ENCODE data around the gene SIRPA. TPM values are rescaled to one million over a fixed set of nuclear protein-coding genes. Genes with fewer than 3 reads are reported as not detected.

The SIRPA gene
- total and polyA plus RNA-seq, 2 of the 4 experiments (the other 2 are of a cell fraction) = 9.9 to 40.2 TPM

DNA sequence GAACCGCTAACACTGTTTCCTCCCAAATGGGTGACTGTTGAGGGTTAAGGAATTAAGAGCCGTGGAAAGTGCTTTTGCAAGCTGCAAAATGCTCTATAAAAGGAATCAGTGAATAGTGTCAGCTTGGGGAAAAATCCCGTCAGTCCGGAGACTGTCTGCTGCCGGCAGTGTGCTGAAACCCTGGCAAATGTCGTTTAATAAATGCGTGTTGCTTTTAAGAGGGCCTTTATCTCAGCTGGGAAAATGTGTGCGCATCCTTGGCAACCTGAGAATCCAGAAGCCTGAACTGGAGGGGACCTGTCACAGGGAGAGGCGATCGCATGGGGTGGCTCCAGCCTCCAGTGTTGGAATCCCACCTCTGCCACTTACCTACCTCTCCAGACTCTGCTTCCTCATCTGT, 9.8 kb downstream of the SIRPA start:
- H4K20me1 ChIP-seq (ENCODE audit: insufficient read depth, low read length) = peaks cover 70% of the 10 kb centered on the region
- POLR2A ChIA-PET (ENCODE audit: unreplicated experiment) = no interaction called here

More for the DNA sequence above, 9.8 kb downstream of the SIRPA start:
- no peak overlapping the region for H2AFZ ChIP-seq (replicated peaks; ENCODE audit: low read length, poor library complexity)
- CTCF ChIA-PET = no interaction called here
- H2AK5ac ChIP-seq (ENCODE audit: low read depth, low read length) = no peak overlapping the region
- no peak overlapping the region for H3K9ac ChIP-seq (ENCODE audit: low read depth, low read length)
- no peak overlapping the region for H2BK15ac ChIP-seq (ENCODE audit: low read depth, low read length)
- H3K27ac ChIP-seq (ENCODE audit: insufficient read depth, low read length) = no peak overlapping the region
- dilution Hi-C loops (cut with HindIII; ENCODE audit: low sequenced_read_pairs, unreplicated experiment) = no loop called here
- H3K4me2 ChIP-seq (ENCODE audit: low read depth, low read length) = no peak overlapping the region
- H3K36me3 ChIP-seq (ENCODE audit: control insufficient read depth, insufficient read depth, low read length) = peaks cover 22% of the 10 kb centered on the region
- peaks cover 46 to 70% of the 10 kb centered on the region in 2 experiments for H3K79me1 ChIP-seq (ENCODE audit: low read depth in 1 of 2, low read length in 2 of 2)
- H3K9me1 ChIP-seq (ENCODE audit: insufficient read depth, low read length) = peaks cover 27% of the 10 kb centered on the region
- peak overlapping the region; percentile 45 for H2AK9ac ChIP-seq (replicated peaks; ENCODE audit: low read depth, low read length, poor library complexity)
- H3K56ac ChIP-seq (ENCODE audit: extremely low read depth, insufficient read depth, low read length) = no peak overlapping the region
- intact Hi-C loops (cut with micrococcal nuclease) = loop anchor here (10.0 kb wide), 1 partner anchor 270 kb away; no protein-coding TSS in a partner anchor
- in situ Hi-C loops (cut with MboI; ENCODE audit: low sequenced_read_pairs) = no loop called here
- H3K9me3 ChIP-seq (ENCODE audit: control insufficient read depth, insufficient read depth, low read length) = no peaks in the 10 kb centered on the region
- H3K27me3 ChIP-seq (ENCODE audit: control insufficient read depth, insufficient read depth, low read length) = no peaks in the 10 kb centered on the region
- H4K5ac ChIP-seq (ENCODE audit: low read depth, low read length) = no peak overlapping the region
- H4K91ac ChIP-seq (ENCODE audit: insufficient read depth, low read depth, low read length) = no peak overlapping the region
- no peak overlapping the region for H4K8ac ChIP-seq (ENCODE audit: low read depth in 2 of 2, low read length in 2 of 2)
- BruUV-seq (replicated peaks) = no TSS peak
- 96% methylated on average over 7 of the region's 10 CpGs; no CpG with 5 or more reads in 1 of the 2 experiments for WGBS, 2 experiments (ENCODE audit: extremely low coverage in 2 of 2, insufficient read length in 1 of 2)
- no peak for TF ChIP-seq RAD21 (IDR thresholded peaks at IDR 0.05; ENCODE audit: low read length)
- no peak for TF ChIP-seq POLR2A (IDR thresholded peaks at IDR 0.05; ENCODE audit: low read depth, low read length)
- no peak for TF ChIP-seq MAFK (IDR thresholded peaks at IDR 0.05; ENCODE audit: low read depth, low read length)
- TF ChIP-seq CHD1 (IDR thresholded peaks at IDR 0.05; ENCODE audit: low read depth, low read length) = no peak
- no peak for TF ChIP-seq NFE2L2 (IDR thresholded peaks at IDR 0.05; ENCODE audit: low read depth, low read length)
- TF ChIP-seq BHLHE40 (IDR thresholded peaks at IDR 0.05; ENCODE audit: low read depth, low read length) = no peak
- TF ChIP-seq FOS (IDR thresholded peaks at IDR 0.05; ENCODE audit: low read depth, low read length) = no peak
- TF ChIP-seq CEBPB (IDR thresholded peaks at IDR 0.05; ENCODE audit: low read depth, low read length) = no peak
- TF ChIP-seq RCOR1 (IDR thresholded peaks at IDR 0.05; ENCODE audit: insufficient replicate concordance, low read length) = no peak
- peaks cover 4% of the 10 kb centered on the region for H3K4me1 ChIP-seq (ENCODE audit: control insufficient read depth, insufficient read depth, low read length)
- no peak overlapping the region for H2BK20ac ChIP-seq (ENCODE audit: low read depth, low read length)
- no peak overlapping the region for H2BK5ac ChIP-seq (ENCODE audit: low read depth, low read length, poor library complexity, severe bottlenecking)
- no peak overlapping the region for H2BK120ac ChIP-seq (ENCODE audit: low read depth, low read length)
- H3K14ac ChIP-seq (replicated peaks; ENCODE audit: low read depth, low read length) = no peak overlapping the region
- H3K18ac ChIP-seq (ENCODE audit: low read depth, low read length) = no peak overlapping the region
- DNase-seq = no peak
- H3K4ac ChIP-seq (ENCODE audit: low read depth, low read length) = no peak overlapping the region
- no peak overlapping the region for H3K4me3 ChIP-seq (ENCODE audit: insufficient read depth, low read depth, low read length)
- no peak for ATAC-seq (ENCODE audit: low read depth)
- H3K23ac ChIP-seq (ENCODE audit: low read depth, low read length) = no peak overlapping the region
